ENCODE measurements around the gene OR51B4.
"Not testable (repeated sequence)": the region's sequence is repeated elsewhere in the genome, so short reads cannot be mapped to it uniquely, and the experiment has no call there.

GRCh38 chr11:5254646-5255413, 46.9 kb downstream of the OR51B4 start, which contains the start of gene HBG2:
- not testable (repeated sequence) for TF ChIP-seq POLR2AphosphoS5 (IDR thresholded peaks at IDR 0.05; ENCODE audit: insufficient read depth, low read depth, low read length); CTCF (IDR thresholded peaks at IDR 0.05; ENCODE audit: extremely low read depth in 1 of 2, insufficient read depth in 1 of 2, low read depth in 1 of 2, low read length in 2 of 2)
